H9 (cell line): ENCODE data around the gene CEP97. TPM values are rescaled to one million over a fixed set of nuclear protein-coding genes. Genes with fewer than 3 reads are reported as not detected.

ENCODE experiments used
- DNase-seq: peaks from one replicate; pipeline ENCODE4 v3.0.0-alpha.2; 2017
- H2AFZ ChIP-seq: one replicate; pipeline ENCODE4 v1.6.1; 2013; ENCODE audit warnings: mild to moderate bottlenecking, low read length, control low read depth, moderate library complexity
- H2AK5ac ChIP-seq: 2 replicates; pipeline ENCODE4 v1.6.1; 2013; ENCODE audit warnings: low read length, control low read depth, mixed read lengths; ENCODE audit not compliant: insufficient read length
- H2BK120ac ChIP-seq: one replicate; pipeline ENCODE4 v1.6.1; 2013; ENCODE audit warnings: low read depth, mild to moderate bottlenecking, low read length, control low read depth, inconsistent platforms; ENCODE audit not compliant: poor library complexity, severe bottlenecking
- H2BK12ac ChIP-seq: 2 replicates; pipeline ENCODE4 v1.6.1; 2013; ENCODE audit warnings: low read length, control low read depth, mixed read lengths, low read depth; ENCODE audit not compliant: insufficient read length
- H2BK15ac ChIP-seq: 2 replicates; pipeline ENCODE4 v1.6.1; 2013; ENCODE audit warnings: low read depth, low read length, control low read depth
- H2BK20ac ChIP-seq: one replicate; pipeline ENCODE4 v1.6.1; 2013; ENCODE audit warnings: low read depth, mild to moderate bottlenecking, low read length, control low read depth, inconsistent platforms; ENCODE audit not compliant: poor library complexity, severe bottlenecking
- H2BK5ac ChIP-seq: 2 replicates; pipeline ENCODE4 v1.6.1; 2013; ENCODE audit warnings: low read length, control low read depth, mixed read lengths; ENCODE audit not compliant: insufficient read length
- H3K14ac ChIP-seq: 2 replicates; pipeline ENCODE4 v1.6.1; 2013; ENCODE audit warnings: low read length, control low read depth; ENCODE audit not compliant: insufficient read depth
- H3K18ac ChIP-seq: 2 replicates; pipeline ENCODE4 v1.6.1; 2013; ENCODE audit warnings: low read depth, mild to moderate bottlenecking, mixed read lengths, low read length, control low read depth; ENCODE audit not compliant: insufficient read length
- H3K23ac ChIP-seq: 2 replicates; pipeline ENCODE4 v1.6.1; 2013; ENCODE audit warnings: low read length, control low read depth, mixed read lengths, low read depth; ENCODE audit not compliant: insufficient read length
- H3K23me2 ChIP-seq: 2 replicates; pipeline ENCODE4 v1.6.1; 2013; ENCODE audit warnings: low read depth, mild to moderate bottlenecking, mixed read lengths, low read length, control low read depth; ENCODE audit not compliant: insufficient read length, poor library complexity, severe bottlenecking
- H3K27ac ChIP-seq: 2 replicates; pipeline ENCODE4 v1.5.1; 2013; ENCODE audit warnings: low read length, control low read depth, mixed read lengths, low read depth; ENCODE audit not compliant: insufficient read length
- H3K27me3 ChIP-seq: 2 replicates; pipeline ENCODE4 v1.6.1; 2013; ENCODE audit warnings: low read length, control low read depth, inconsistent platforms; ENCODE audit not compliant: insufficient read depth
- H3K4ac ChIP-seq: 2 replicates; pipeline ENCODE4 v1.6.1; 2013; ENCODE audit warnings: low read depth, mild to moderate bottlenecking, control low read depth, inconsistent platforms, low read length, moderate library complexity
- H3K4me1 ChIP-seq: 2 replicates; pipeline ENCODE4 v1.6.1; 2013; ENCODE audit warnings: low read length, control low read depth, inconsistent platforms; ENCODE audit not compliant: insufficient read depth
- H3K4me2 ChIP-seq: 2 replicates; pipeline ENCODE4 v1.6.1; 2013; ENCODE audit warnings: low read length, control low read depth, mixed read lengths; ENCODE audit not compliant: insufficient read length, insufficient read depth
- H3K56ac ChIP-seq: 2 replicates; pipeline ENCODE4 v1.6.1; 2013; ENCODE audit warnings: low read depth, mild to moderate bottlenecking, mixed read lengths, low read length, control low read depth; ENCODE audit not compliant: insufficient read length
- H3K79me1 ChIP-seq: 2 replicates; pipeline ENCODE4 v1.6.1; 2013; ENCODE audit warnings: low read depth, mild to moderate bottlenecking, moderate library complexity, low read length, control low read depth, inconsistent platforms; ENCODE audit not compliant: insufficient read depth, poor library complexity, severe bottlenecking
- H3K79me2 ChIP-seq: 2 replicates; pipeline ENCODE4 v1.6.1; 2013; ENCODE audit warnings: low read length, control low read depth, inconsistent platforms; ENCODE audit not compliant: insufficient read depth
- H3K9ac ChIP-seq: 2 replicates; pipeline ENCODE4 v1.6.1; 2013; ENCODE audit warnings: low read length, control low read depth, mixed read lengths; ENCODE audit not compliant: insufficient read length; ENCODE audit errors: extremely low read depth
- H3K9me3 ChIP-seq: one replicate; pipeline ENCODE4 v1.6.1; 2013; ENCODE audit warnings: low read depth, low read length, inconsistent platforms; ENCODE audit not compliant: control insufficient read depth
- H3T11ph ChIP-seq: one replicate; pipeline ENCODE4 v1.6.1; 2013; ENCODE audit warnings: mild to moderate bottlenecking, low read length, control low read depth, inconsistent platforms
- H4K20me1 ChIP-seq: one replicate; pipeline ENCODE4 v1.6.1; 2013; ENCODE audit not compliant: control insufficient read depth, insufficient read length, insufficient read depth
- H4K5ac ChIP-seq: 2 replicates; pipeline ENCODE4 v1.6.1; 2013; ENCODE audit warnings: low read depth, mild to moderate bottlenecking, mixed read lengths, low read length, control low read depth; ENCODE audit not compliant: insufficient read length
- H4K8ac ChIP-seq: replicated peaks from 2 replicates; pipeline ENCODE4 v1.6.1; 2013; ENCODE audit warnings: low read length, control low read depth, mixed read lengths, low read depth; ENCODE audit not compliant: insufficient read length
- H4K91ac ChIP-seq: 2 replicates; pipeline ENCODE4 v1.6.1; 2013; ENCODE audit warnings: low read depth, mild to moderate bottlenecking, moderate library complexity, mixed read lengths, low read length, control low read depth; ENCODE audit not compliant: insufficient read length
- H3K27ac Mint-ChIP-seq, 3 experiments: 2 replicates in 2 of 3; 3 replicates in 1 of 3; pipeline ENCODE4 v1.8.0; 2020 to 2021; ENCODE audit warnings: mixed read lengths in 3 of 3, mild to moderate bottlenecking in 1 of 3, moderate library complexity in 1 of 3
- H3K27me3 Mint-ChIP-seq: 2 replicates; pipeline ENCODE4 v1.8.0; 2021; ENCODE audit warnings: low read depth, mild to moderate bottlenecking, moderate library complexity, mixed read lengths
- H3K36me3 Mint-ChIP-seq, 3 experiments: 2 replicates in 2 of 3; 3 replicates in 1 of 3; pipeline ENCODE4 v1.8.0; 2020 to 2021; ENCODE audit warnings: low read depth in 3 of 3, mixed read lengths in 3 of 3; ENCODE audit not compliant: insufficient read depth in 1 of 3
- H3K4me1 Mint-ChIP-seq, 2 experiments: 2 replicates each; pipeline ENCODE4 v1.8.0; 2020; ENCODE audit warnings: mixed read lengths in 2 of 2
- H3K4me3 Mint-ChIP-seq, 2 experiments: 2 replicates in 1 of 2; 3 replicates in 1 of 2; pipeline ENCODE4 v1.8.0; 2020 to 2021; ENCODE audit warnings: mild to moderate bottlenecking in 2 of 2, mixed read lengths in 2 of 2, moderate library complexity in 1 of 2
- H3K9me3 Mint-ChIP-seq, 2 experiments: 2 replicates in 1 of 2; 3 replicates in 1 of 2; pipeline ENCODE4 v1.8.0; 2020; ENCODE audit warnings: mild to moderate bottlenecking in 2 of 2, mixed read lengths in 2 of 2, moderate library complexity in 1 of 2
- WGBS: extraction: QIAGEN DNeasy Blood & Tissue Kit; methylation state at CpG from one replicate; pipeline ENCODE4 v1.1.7; 2013; ENCODE audit warnings: missing lambda C conversion rate, low lambda C conversion rate, mixed read lengths; ENCODE audit not compliant: insufficient read length; ENCODE audit errors: extremely low coverage; 5-methylcytosine and 5-hydroxymethylcytosine counted together
- total RNA-seq: library from RNA; stranded (reverse); gene quantifications from 2 replicates; pipeline ENCODE4 v1.2.1, GENCODE V29; 2021
- TF ChIP-seq, protein P1 (sequence below): fragments of 200-600 bp; sonication (generic); conservative IDR thresholded peaks from 3 replicates; pipeline ENCODE4 v1.8.0; 2021; ENCODE audit warnings: antibody characterized with exemption, mild to moderate bottlenecking

Gene CEP97
- total RNA-seq, 1 experiment from 2014 or later = 13.9 TPM

DNA sequence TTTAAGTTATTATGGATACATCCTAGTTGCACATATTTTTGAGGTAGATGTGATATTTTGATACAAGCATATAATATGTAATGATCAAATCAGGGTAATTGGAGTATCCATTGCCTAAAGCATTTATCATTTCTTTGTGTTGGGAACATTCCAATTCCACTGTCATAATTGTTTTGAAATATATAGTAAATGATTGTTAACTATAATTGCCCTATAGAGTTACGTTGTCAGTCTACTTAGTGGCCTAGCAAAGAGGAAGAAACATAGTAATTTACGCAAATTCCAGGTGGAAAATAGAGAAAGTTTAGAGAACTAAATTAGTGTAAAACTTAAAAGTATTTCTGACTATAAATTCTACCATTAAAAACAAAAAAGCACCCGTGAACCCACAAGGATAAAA lies 79.5 kb downstream of the CEP97 start:
- DNase-seq = no peak
- H3K79me1 ChIP-seq = no peaks in the 10 kb centered on the region
- H3K4ac ChIP-seq = no peak overlapping the region
- H2BK20ac ChIP-seq = no peak overlapping the region
- no peak overlapping the region for H3K27ac ChIP-seq
- H2BK12ac ChIP-seq = no peak overlapping the region
- Mint-ChIP-seq H3K4me1 (peaks cover 13% of the 10 kb centered on the region in 2 experiments), H3K36me3 (peaks cover 14 to 27% (median 26%) of the 10 kb centered on the region in 3 experiments; a peak in 6 of 7 replicates), H3K4me3 (no peak overlapping the region), H3K27me3 (no peaks in the 10 kb centered on the region), H3K9me3 (no peaks in the 10 kb centered on the region), H3K27ac (no peak overlapping the region)
- H3K23ac ChIP-seq = no peak overlapping the region
- H2AFZ ChIP-seq = no peak overlapping the region
- 0 out of 2 replicates have a peak, but pooled peaks cover 2% of the 10 kb centered on the region for H3K4me1 ChIP-seq
- no peaks in the 10 kb centered on the region for H3K79me2 ChIP-seq
- H4K8ac ChIP-seq = no peak overlapping the region
- no peaks in the 10 kb centered on the region for H4K20me1 ChIP-seq
- no peak overlapping the region for H3K14ac ChIP-seq
- no peak overlapping the region for H2BK15ac ChIP-seq
- no peaks in the 10 kb centered on the region for H3K23me2 ChIP-seq
- H4K91ac ChIP-seq = no peak overlapping the region
- no peak overlapping the region for H3K4me2 ChIP-seq
- no peaks in the 10 kb centered on the region for H3K9me3 ChIP-seq
- no peak overlapping the region for H2BK5ac ChIP-seq
- H2AK5ac ChIP-seq = no peak overlapping the region
- H3K9ac ChIP-seq = no peak overlapping the region
- no peak overlapping the region for H3K18ac ChIP-seq
- no peaks in the 10 kb centered on the region for H3K27me3 ChIP-seq
- no CpG with 5 or more reads among the region's 3 CpGs for WGBS
- H4K5ac ChIP-seq = no peak overlapping the region
- H3T11ph ChIP-seq = no peak overlapping the region
- H2BK120ac ChIP-seq = no peak overlapping the region
- no peak overlapping the region for H3K56ac ChIP-seq
- TF ChIP-seq, protein P1, sequence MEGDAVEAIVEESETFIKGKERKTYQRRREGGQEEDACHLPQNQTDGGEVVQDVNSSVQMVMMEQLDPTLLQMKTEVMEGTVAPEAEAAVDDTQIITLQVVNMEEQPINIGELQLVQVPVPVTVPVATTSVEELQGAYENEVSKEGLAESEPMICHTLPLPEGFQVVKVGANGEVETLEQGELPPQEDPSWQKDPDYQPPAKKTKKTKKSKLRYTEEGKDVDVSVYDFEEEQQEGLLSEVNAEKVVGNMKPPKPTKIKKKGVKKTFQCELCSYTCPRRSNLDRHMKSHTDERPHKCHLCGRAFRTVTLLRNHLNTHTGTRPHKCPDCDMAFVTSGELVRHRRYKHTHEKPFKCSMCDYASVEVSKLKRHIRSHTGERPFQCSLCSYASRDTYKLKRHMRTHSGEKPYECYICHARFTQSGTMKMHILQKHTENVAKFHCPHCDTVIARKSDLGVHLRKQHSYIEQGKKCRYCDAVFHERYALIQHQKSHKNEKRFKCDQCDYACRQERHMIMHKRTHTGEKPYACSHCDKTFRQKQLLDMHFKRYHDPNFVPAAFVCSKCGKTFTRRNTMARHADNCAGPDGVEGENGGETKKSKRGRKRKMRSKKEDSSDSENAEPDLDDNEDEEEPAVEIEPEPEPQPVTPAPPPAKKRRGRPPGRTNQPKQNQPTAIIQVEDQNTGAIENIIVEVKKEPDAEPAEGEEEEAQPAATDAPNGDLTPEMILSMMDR = no peak
